Upper lobe of left lung (tissue), 6 donors: ENCODE data around the gene OGA. TPM values are rescaled to one million over a fixed set of nuclear protein-coding genes. Genes with fewer than 3 reads are reported as not detected.
"Not testable (repeated sequence)": the region's sequence is repeated elsewhere in the genome, so short reads cannot be mapped to it uniquely, and the experiment has no call there.

Experiments used
- ATAC-seq, 2 donors: fragments of 200-7000 bp; cut with Tn5 transposase; one replicate each; pipeline ENCODE4 v1.9.1; 2022; ENCODE audit warnings: mild to moderate bottlenecking in 2 of 2, moderate library complexity in 2 of 2; ENCODE audit not compliant: low FRiP score in 2 of 2
- DNase-seq, 2 donors: peaks; one replicate each; pipeline ENCODE4 v3.0.0-alpha.2; 2019 to 2020
- H3K27ac ChIP-seq, 4 donors: fragments of 200-600 bp; sonication (generic); one replicate each; pipeline ENCODE4 v1.5.1; 2016 to 2019
- H3K27me3 ChIP-seq, 4 donors: fragments of 200-600 bp; sonication (generic); one replicate each; pipeline ENCODE4 v1.5.1; 2017 to 2019
- H3K36me3 ChIP-seq, 4 donors: fragments of 200-600 bp; sonication (generic); one replicate each; pipeline ENCODE4 v1.5.1; 2016 to 2019
- H3K4me1 ChIP-seq, 4 donors: fragments of 200-600 bp; sonication (generic); one replicate each; pipeline ENCODE4 v1.5.1; 2018 to 2019
- H3K4me3 ChIP-seq, 4 donors: fragments of 200-600 bp; sonication (generic); one replicate each; pipeline ENCODE4 v1.5.1; 2017 to 2019; ENCODE audit warnings: mild to moderate bottlenecking in 2 of 4, moderate library complexity in 1 of 4
- H3K9me3 ChIP-seq, 4 donors: fragments of 200-600 bp; sonication (generic); one replicate each; pipeline ENCODE4 v1.5.1; 2018 to 2019
- EP300 ChIP-seq, 4 donors: sonication (generic); formaldehyde crosslinking; IDR thresholded peaks; one replicate each; pipeline ENCODE4 v1.5.1; 2017; ENCODE audit warnings: antibody characterized with exemption in 4 of 4, control low read depth in 2 of 4
- POLR2A ChIP-seq, 4 donors: fragments of 450-650 bp; IDR thresholded peaks; one replicate each; pipeline ENCODE4 v1.5.1; 2016 to 2017; ENCODE audit warnings: antibody characterized with exemption in 4 of 4, mild to moderate bottlenecking in 2 of 4
- POLR2AphosphoS5 ChIP-seq, 2 donors: sonication (generic); formaldehyde crosslinking; IDR thresholded peaks; one replicate each; pipeline ENCODE4 v1.5.1; 2017; ENCODE audit warnings: antibody characterized with exemption in 2 of 2
- WGBS, 2 donors: methylation state at CpG; one replicate each; pipeline ENCODE4 v1.1.5; 2017 to 2018; 5-methylcytosine and 5-hydroxymethylcytosine counted together
- total RNA-seq, 6 donors: library from RNA; depleted of rRNA in 4 of 6; stranded (reverse); fragments of >200 nt in 4 of 6; gene quantifications; one replicate each; pipeline versions ENCODE4 v1.1.0 to v1.2.1, GENCODE V29; 2016 to 2021
- TF ChIP-seq, protein P1 (sequence below), 6 experiments: fragments of 450-650 bp in 4 of 6; fragments of 200-600 bp in 2 of 6; sonication (generic) in 2 of 6; IDR thresholded peaks; one replicate each; pipeline ENCODE4 v1.5.1; 2016 to 2019; ENCODE audit warnings: antibody characterized with exemption in 6 of 6
- donor health status: DM: no; HTN: no; CAD: no; lungs with moderate emphysema.
- donor health status: DM: no; HTN: yes; CAD: no; lungs with severe emphysema.

OGA gene
- total RNA-seq, 6 donors from 2014 or later, result 71.1 to 374 (median 138) TPM

DNA sequence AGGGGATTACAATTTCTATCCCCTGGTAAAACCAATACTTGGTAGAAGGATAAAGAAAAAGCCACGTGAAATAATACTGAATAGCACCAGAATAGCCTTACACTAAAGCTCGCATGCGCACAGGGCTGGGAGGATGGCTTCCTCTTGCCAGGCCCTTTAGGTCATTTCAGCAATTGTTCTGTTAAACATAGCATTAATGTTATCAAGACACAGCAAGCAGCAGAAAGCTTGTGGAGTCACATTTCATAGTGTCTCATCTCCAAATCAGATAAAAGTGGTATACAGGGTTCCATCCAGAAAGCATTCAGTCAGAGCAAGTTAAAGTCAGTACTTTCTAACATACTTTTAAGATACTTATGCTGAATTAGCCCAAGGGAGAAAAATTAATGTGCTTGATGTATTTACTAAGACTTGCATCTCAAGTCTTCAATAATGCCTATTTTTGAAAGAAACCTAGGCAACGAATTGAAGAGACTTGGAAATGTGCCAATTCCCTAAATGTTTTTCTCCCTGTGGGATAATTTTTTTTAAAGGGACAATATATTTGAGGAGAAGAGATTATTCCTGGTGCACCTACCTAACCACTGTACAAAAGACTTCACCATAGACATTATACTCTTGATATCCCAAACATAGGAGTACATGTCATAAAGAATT lies 20.7 kb downstream of the OGA start:
- DNase-seq (no peak), ATAC-seq (no peak)
- Histone ChIP-seq H3K36me3 (peaks cover 69 to 100% (median 93%) of the 10 kb centered on the region in 4 donors), H3K4me3 (no peak overlapping the region), H3K27ac (no peak overlapping the region), H3K27me3 (no peaks in the 10 kb centered on the region), H3K4me1 (no peaks in the 10 kb centered on the region), H3K9me3 (no peaks in the 10 kb centered on the region)
- WGBS, 2 donors, result 82 to 84% methylated on average over 4 of the region's 4 CpGs
- TF ChIP-seq POLR2AphosphoS5 (IDR thresholded peaks at IDR 0.05) (no peak), POLR2A (IDR thresholded peaks at IDR 0.05) (no peak), EP300 (IDR thresholded peaks at IDR 0.05) (no peak)
- TF ChIP-seq, protein P1, sequence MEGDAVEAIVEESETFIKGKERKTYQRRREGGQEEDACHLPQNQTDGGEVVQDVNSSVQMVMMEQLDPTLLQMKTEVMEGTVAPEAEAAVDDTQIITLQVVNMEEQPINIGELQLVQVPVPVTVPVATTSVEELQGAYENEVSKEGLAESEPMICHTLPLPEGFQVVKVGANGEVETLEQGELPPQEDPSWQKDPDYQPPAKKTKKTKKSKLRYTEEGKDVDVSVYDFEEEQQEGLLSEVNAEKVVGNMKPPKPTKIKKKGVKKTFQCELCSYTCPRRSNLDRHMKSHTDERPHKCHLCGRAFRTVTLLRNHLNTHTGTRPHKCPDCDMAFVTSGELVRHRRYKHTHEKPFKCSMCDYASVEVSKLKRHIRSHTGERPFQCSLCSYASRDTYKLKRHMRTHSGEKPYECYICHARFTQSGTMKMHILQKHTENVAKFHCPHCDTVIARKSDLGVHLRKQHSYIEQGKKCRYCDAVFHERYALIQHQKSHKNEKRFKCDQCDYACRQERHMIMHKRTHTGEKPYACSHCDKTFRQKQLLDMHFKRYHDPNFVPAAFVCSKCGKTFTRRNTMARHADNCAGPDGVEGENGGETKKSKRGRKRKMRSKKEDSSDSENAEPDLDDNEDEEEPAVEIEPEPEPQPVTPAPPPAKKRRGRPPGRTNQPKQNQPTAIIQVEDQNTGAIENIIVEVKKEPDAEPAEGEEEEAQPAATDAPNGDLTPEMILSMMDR (IDR thresholded peaks at IDR 0.05), result no peak

DNA sequence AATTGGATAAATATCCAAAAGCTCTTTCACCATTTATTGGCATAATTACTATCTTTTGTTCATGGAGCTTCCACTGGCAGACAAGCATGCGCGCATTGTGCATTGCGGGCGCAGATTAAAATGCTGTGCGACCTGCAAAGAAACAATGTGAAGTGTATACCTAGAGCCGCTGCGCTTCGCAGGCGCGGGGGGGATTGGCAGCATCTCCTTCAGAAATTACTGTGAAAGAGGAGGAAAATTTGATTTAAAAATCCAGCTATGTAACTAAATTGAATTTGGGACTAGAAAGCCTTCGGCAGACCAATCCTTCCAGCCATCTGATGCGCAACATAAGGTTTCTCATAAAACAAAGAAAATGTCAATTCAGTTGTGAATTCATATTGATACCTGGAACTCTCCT lies 24.7 kb downstream of the OGA start:
- TF ChIP-seq EP300 (IDR thresholded peaks at IDR 0.05), result no peak
- no peak for TF ChIP-seq POLR2AphosphoS5 (IDR thresholded peaks at IDR 0.05)
- TF ChIP-seq, protein P1 (IDR thresholded peaks at IDR 0.05), result no peak
- TF ChIP-seq POLR2A (IDR thresholded peaks at IDR 0.05), result no peak
- Histone ChIP-seq H3K27me3 (no peaks in the 10 kb centered on the region), H3K36me3 (peaks cover 55 to 100% (median 91%) of the 10 kb centered on the region in 4 donors), H3K27ac (no peak overlapping the region), H3K9me3 (no peaks in the 10 kb centered on the region), H3K4me3 (no peak overlapping the region), H3K4me1 (peaks cover 0 to 13% (median 2%) of the 10 kb centered on the region in 4 donors)
- no peak for ATAC-seq
- no peak for DNase-seq
- WGBS, 2 donors, result 96 to 97% methylated on average over 12 of the region's 12 CpGs

DNA sequence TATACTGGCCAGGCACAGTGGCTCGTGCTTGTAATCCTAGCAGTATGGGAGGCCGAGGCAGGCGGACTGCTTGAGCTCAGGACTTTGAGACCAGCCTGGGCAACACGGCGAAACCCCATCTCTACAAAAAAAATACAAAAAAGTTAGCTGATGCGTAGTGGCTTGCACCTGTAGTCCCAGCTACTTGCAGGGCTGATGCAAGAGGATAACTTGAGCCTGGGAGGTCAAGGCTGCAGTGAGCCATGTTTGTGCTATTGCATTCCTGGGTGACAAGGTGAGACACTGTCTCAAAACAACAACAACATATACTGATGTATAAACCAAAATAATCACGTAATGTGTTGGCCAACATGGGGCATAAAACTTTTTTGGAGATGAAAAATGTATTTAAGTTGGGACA lies 28.6 kb downstream of the OGA start:
- no peak overlapping the region for H3K27ac ChIP-seq
- ATAC-seq (no peak), DNase-seq (no peak)
- TF ChIP-seq POLR2AphosphoS5 (IDR thresholded peaks at IDR 0.05), result no peak
- TF ChIP-seq EP300 (IDR thresholded peaks at IDR 0.05), result no peak
- no peak for TF ChIP-seq POLR2A (IDR thresholded peaks at IDR 0.05)
- TF ChIP-seq, protein P1 (IDR thresholded peaks at IDR 0.05), result no peak
- no peaks in the 10 kb centered on the region for H3K27me3 ChIP-seq
- peaks cover 0 to 17% (median 2%) of the 10 kb centered on the region in 4 donors for H3K4me1 ChIP-seq
- no peak overlapping the region for H3K4me3 ChIP-seq
- 92% methylated on average over 7 of the region's 7 CpGs for WGBS, 2 donors
- peaks cover 28 to 100% (median 84%) of the 10 kb centered on the region in 4 donors for H3K36me3 ChIP-seq
- H3K9me3 ChIP-seq, result no peaks in the 10 kb centered on the region

DNA sequence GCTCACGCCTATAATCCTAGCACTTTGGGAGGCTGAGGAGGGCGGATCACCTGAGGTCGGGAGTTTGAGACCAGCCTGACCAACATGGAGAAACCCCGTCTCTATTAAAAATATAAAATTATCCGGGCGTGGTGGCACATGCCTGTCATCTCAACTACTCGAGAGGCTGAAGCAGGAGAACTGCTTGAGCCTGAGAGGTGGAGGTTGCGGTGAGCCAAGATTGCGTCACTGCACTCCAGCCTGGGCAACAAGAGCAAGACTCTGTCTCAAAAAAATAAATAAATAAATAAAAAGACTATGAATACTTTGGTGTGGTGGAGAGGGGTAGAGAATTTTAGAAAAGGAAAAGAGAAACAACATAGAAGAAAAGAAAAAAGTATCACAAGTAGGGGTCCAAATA lies 29.0 kb downstream of the OGA start:
- H3K4me3 ChIP-seq, H3K9me3 ChIP-seq, H3K27me3 ChIP-seq, H3K27ac ChIP-seq: not testable (repeated sequence)
- H3K36me3 ChIP-seq, result peaks cover 23 to 98% (median 83%) of the 10 kb centered on the region in 4 donors
- peaks cover 0 to 17% (median 4%) of the 10 kb centered on the region in 4 donors for H3K4me1 ChIP-seq
- peak in 1 of 2 donors; percentile 51 for ATAC-seq
- WGBS, 2 donors, result 74 to 77% methylated on average over 9 of the region's 9 CpGs
- peak in 1 of 2 donors; percentile 81 for DNase-seq

DNA sequence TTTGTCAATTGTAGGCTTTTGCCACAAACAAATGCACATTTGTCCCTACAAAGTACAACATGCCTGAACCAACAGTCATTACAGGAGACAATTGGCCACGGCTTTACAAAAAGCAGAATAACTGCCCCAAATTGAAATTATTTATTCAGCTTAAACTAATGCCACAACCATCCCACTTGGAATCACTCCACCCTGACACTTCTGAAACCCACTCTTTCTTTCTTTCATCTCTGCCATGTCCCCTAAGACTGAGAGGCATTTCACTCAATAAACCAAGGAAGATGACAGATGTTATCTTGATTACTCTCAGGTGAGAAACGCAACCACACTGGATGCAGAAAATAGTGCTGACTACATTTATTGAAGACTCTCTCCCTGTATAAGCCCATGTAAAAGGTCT lies 32.4 kb downstream of the OGA start:
- peaks cover 7 to 68% (median 48%) of the 10 kb centered on the region in 4 donors for H3K36me3 ChIP-seq
- no peak for ATAC-seq
- 91 to 93% methylated on average over 2 of the region's 2 CpGs for WGBS, 2 donors

More for the DNA sequence above, 32.4 kb downstream of the OGA start:
- Histone ChIP-seq H3K4me3 (no peak overlapping the region), H3K27me3 (no peaks in the 10 kb centered on the region), H3K27ac (no peak overlapping the region), H3K4me1 (peaks cover 25 to 48% (median 30%) of the 10 kb centered on the region in 4 donors), H3K9me3 (no peaks in the 10 kb centered on the region)
- TF ChIP-seq POLR2AphosphoS5 (IDR thresholded peaks at IDR 0.05) (no peak), EP300 (IDR thresholded peaks at IDR 0.05) (no peak), POLR2A (IDR thresholded peaks at IDR 0.05) (no peak)
- TF ChIP-seq, protein P1 (IDR thresholded peaks at IDR 0.05), result no peak
- DNase-seq, result no peak
